Glomerular visceral epithelial cell (primary cell): ENCODE data around the gene ERC2.

ENCODE experiments used
- DNase-seq: peaks from one replicate; pipeline ENCODE4 v3.0.0-alpha.2; 2016; ENCODE audit errors: extremely low spot score

Gene ERC2

DNA sequence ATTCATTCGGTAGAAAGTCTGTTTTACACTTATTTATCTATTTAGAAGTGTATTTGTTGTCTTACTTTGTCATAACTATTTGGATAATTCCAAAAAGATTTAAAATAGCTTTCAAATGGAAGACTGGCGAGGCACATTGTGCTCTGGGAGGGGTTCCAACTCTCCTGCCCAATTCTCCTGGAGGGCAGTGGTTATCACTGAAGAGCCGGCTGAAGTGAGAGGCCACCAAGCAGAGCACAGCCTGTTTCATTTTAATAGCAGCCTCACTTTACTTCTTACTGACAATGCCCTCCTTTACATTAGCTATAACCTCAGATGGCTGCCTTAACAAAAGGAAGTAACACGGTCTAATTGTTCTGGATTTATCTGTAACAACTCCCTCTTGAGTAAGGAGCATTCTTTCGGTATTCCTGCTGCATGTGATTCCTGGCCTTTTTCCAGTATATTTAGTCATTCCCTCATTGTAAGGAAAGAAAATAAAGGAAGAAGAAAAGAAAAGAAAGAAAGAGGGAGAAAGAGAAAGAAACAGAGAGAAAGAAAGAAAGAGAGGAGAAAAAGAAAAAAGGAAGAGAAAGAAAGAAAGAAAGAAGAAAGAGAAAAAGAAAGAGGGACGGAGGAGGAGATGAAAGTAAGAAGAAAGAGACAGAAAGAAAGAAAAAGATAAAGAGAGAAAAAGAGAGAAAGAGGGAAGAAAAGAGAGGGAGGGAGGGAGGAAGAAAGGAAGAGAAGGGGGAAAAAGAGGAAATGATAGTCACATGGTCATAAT is 641.4 kb downstream of the ERC2 start:
- no peak for DNase-seq

DNA sequence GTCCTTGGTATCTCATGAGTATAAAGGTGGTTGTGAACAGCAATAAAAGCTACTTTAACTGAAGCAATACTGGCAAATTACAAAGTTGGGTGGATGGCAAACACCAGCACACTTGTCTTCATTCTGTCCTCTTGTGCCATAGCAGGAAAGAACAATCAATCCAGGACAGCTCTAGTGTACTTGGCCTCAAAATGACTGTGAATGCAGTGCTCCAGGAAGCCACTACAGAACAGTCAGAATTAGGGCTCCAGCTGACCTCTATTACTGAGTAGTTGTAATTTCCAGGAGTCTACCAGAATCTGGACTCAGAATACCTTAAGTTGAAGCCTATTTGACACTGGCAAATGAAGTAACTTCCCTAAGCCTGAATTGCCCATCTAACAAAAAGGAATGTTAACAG is 642.2 kb downstream of the ERC2 start:
- no peak for DNase-seq

DNA sequence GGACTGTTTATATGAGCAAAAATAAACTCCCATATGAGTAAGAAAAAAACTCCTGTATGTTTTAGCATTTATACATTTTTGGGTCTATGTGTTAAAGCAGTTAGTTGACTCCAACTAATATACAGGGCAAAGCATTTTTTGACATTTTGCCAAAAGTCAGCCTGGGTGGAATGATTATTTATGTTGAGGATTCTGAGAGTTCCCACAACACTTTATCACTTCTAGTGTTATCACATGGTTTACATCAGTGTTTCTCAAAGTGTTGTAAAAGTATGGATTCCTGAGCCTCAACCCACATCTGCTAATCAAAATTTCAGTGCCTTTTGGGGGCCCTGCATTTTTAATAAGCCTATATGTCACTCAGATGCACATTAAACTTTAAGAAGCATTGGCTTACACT is 643.9 kb downstream of the ERC2 start:
- DNase-seq, result no peak

DNA sequence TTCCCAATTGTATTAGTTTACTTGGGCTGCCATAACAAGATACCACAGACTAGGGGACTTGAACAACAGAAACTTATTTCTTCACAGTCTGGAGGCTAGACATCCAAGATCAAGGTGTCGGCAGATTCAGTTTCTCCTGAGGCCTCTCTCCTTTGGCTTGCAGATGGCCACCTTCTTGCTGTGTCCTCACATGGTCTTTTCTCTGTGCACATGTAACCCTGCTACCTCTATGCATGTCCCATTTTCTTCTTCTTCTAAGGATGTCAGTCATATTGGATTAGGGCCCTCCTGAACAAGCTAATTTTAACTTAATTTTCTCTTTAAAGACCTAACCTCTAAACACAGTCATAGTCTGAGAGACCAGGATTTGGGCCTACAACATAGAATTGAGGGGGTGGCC is 644.4 kb downstream of the ERC2 start:
- DNase-seq, result no peak

DNA sequence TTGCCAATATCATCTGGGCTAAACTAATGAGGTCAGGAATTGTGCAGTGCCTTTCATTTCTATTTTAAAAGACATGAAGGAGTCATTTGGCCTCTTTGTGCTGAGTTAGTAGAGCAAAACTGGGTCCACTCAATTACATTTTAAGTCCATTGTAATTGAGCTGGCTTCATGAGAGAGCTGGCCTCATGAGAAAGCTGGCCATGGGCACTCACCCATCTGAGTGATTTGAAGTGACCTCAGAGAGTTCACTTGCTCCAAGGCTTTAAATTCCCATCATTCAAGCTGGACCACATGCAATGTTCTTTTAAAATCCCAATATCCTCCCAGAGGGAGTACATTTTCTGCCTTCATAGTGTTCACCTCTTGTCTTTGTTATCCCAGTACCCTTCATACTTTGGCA is 645.3 kb downstream of the ERC2 start:
- DNase-seq, result no peak

DNA sequence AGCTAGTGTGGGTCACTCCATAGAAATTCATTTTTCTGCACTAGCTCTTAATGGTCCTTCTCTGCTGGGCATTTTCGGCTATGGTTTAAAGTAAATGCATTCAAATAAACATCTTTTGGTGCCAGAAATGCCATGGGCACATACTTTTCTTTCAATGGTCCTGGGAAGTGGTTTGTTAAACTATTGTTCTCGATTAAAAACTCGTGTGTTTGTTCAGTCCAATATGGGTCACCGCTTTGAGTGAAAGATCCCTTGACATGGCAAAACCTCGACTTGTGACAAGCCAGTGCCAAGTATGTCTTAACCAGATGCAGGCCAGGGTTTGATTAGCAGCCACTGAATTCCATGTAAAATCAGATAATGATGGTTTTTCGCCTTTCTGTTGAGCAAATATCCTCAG is 649.3 kb downstream of the ERC2 start:
- DNase-seq, result no peak

DNA sequence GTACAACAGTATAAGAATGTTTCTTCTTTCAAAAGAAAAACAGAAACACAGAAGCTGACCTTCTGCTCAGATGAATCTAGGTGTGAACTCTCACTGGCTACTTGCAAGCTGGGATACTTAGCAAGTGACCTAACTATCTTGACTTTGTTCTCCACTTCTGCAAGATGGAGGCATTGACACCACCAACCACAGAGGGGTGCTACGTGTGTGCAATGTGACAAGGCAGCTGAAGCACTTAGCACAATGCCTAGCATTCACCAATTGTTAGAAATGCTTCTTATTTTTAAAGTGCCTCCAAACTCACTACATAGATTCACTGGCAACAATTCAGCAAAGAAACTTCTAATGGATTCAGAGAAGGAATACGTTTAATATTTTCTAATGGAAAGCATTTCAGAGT is 649.8 kb downstream of the ERC2 start:
- no peak for DNase-seq

DNA sequence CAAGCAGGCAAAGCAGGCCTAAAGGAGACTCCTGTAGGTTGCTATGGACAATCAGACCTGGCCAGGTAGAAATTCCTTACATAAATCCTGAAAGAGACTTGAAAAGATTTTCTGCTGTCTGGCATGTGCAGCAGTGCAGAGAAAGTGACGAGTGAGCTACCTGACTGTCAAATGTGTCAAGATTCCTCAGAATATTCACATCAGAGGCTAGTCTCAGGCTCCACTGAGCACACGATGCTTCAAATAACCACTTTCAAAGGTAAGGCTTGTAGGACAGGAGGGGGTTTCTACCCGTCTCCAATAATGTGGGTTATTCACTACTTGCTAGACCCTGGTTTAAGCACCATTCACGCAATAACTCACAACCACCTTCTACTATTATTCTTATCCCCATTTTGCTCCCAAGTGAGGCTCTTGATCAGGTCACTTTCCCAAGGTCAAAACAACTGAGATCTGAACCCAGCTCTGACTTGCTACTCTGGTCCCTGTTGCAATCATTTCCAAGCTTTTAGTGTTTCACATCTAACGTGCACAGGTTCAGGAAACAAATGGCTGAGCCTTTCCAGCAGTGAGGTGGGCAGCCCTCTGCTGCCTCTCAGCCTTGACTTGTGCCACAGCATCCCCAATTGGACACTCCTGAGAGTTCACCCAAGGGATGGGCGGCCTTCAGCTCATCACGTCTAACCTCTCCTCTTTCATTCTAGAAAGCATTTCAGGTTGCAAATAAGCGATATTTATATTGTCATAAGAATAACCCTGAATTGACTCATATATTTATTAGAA is 651.3 kb downstream of the ERC2 start:
- no peak for DNase-seq

DNA sequence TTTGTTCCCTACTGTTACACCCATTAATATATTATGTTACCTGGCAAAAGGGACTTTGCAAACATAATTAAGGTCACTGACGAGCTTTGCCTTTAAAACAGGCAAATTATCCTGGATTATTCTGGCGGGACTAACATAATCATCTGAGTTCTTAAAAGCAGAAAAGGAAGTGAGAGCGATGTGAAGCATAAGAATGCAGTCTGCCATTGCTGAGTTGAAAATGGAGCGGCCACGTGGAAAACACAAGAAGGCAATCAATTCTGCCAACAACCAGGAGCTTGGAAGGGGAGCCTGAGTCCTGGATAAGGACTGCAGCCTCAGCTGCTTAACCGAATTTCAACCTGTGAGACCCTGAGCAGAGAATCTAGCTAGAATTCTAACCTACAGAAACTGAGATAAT is 653.0 kb downstream of the ERC2 start:
- DNase-seq, result no peak

DNA sequence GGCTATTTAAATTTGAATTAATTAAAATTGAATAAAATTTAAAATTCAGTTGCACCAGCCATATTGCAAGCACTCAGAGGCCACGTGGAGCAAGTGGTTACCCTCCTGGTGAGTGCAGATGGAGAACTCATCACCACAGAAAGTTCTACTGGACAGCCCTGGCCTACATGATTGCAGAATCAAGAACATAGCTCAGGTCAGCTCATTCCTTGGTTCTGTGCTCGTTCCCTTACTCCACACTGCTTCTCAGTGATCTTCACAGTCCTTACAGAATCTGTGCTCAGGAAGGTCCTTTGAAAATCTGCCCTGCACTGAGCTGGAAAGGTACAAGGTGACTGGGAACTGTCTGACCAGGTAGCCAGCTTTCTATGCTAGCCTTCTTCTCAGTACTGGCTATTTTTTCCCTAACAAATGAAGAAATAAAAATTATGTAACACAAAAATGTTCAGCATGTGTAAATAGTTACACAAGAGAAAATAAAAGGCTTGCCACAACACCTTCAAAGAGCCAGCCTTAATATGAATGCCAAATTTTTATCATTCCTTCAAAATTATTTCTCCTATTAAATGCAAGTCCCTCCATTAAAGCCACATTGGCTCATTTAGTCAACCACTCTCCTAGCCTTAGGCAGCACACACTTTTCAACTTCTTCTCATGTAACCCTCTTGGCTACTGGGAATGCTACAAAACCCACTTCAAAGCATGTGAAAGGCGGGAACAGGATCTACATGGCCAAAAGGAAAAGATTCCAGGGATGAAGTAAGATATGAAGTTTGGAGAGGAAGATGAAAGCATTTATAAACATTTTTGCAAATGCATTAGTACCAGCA is 654.8 kb downstream of the ERC2 start:
- no peak for DNase-seq

DNA sequence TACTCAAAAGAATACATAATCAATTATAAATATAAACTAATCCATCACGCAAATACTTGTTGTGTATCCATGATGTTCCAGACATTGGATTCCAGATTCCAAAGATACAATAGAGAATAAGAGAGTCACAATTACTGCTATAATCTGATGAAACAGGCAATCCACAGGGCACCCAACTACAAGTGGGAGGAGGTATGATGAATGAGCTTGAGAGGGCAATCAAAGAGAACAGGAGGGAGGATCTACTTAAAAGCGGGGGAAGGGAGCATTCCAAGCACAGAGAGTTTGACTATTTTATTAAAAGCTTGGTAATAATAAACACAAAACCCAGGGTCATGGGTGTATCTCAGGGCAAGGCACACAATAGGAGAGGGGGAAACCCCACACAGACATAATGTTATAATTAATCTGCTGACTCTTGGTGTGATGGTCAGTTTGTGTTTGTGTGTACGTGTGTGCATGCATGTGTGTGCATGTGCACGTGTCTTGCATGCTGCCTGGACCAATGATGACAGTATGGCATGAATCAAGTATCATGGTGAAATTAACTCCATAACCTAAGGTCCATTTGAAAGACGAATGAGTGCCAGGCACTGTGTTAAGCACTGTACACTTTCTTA is 655.8 kb downstream of the ERC2 start:
- DNase-seq, result no peak

DNA sequence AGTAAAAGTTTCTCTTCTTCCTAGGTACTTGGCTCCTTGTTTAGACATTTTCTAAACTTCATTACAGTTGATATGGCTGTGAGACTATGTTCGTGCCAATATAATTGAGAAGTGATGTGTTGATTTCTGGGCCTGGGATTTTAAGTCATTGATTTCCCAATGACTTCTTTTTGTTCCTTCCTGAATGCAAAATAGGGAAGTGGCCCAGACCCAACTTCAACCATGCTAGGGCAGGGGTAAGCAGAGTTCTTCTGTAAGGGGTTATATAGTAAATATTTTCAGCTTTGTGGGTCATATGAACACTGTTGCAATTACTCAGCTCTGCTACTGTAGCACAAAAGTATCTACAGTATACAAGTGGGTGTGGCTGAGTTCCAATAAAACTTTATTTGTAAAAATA is 661.1 kb downstream of the ERC2 start:
- no peak for DNase-seq

DNA sequence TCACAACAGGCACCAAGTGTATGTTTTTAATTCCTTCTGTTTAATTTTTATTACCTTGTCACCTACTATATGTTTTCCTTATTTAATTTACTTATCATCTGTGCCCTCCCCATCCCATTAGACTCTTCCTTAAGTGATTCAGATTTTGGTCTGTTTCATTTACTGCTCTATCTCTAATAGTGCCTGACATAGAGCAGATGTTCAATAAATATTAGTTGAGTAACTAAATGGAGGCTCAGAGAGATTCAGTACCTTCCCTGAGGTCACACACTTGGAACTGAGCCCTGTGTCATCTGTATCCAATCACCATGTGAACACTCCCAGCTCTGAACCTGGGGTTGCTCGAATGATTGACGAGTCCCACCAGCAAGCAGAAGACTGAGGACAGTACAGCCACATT is 663.1 kb downstream of the ERC2 start:
- DNase-seq, result no peak

DNA sequence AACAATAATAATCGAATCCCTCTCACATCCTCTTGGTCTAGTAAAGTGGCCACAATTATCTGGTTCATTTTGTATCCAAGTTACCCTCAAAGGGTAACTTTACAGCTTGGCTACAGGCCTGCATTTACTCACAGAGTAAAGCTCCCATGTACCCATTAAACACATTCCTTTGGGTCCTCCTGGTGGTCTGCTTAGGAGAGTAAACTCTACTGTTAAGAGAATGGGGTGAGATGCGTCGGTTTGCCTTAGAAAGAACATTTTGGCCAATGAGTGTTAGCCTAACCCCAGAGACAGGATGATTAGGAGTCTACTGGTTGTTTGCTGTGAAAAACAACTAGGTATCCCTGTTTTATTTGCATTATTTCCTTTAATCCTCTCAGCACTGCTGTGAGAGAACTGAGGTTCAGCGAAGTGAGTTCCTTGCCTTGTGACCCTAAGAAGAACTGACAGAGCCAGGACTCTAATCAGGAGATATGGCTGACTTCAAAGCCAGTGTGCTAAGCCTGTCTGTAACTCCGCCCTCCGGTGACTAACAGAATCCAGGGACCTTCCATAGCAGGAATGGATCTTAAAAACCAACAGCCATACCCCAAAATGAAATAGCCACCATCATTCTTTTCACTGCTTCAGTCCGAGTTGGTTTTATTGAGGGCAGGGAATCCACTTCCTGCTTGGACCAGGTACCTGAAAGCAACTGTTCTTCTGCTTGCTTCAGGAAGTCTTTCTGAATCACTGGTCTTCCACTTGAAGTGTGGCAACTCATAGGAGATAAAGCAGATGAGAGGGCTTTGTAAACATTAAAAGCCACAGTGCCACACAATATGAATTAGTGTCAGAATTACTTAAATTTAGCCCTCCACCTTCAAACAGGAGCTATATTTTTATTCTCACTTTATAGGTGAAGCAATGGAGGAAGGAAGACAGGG is 663.8 kb downstream of the ERC2 start:
- DNase-seq, result no peak

DNA sequence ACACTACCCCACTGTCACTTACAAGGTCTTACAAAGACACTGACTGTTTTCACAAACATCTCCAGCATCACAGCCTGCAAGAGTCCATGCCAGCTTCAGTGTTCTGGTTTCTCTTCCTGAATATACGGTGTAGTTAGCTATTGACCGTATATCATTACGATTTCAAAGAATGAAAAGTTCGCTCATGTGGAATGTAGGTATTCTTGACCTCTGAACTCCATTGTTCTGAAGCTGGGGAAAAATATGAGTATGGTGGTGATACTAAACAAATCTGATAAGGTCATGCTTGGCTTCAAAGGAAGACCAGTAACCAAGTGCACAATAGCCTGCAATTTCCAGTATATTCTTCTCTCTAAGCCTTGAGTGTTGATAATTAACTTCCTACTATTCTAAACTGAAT is 665.5 kb downstream of the ERC2 start:
- DNase-seq, result no peak

DNA sequence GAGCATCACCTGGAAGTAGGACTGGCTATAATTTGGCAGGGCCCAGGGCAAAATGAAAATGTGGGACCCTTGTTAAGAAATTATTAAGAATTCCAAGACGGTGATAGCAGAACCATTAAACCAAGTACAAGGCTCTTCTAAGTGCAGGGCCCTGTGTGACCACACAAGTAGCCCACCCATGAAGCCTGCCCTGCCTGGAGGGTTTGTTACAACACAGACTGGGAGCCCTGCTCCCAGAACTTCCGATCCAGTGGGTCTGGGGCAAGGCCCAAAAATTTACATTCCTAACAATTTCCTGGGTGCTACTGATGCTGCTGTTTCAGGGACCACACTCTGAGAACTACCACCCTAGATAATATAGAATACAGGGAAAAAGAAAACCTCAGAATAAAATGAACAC is 666.6 kb downstream of the ERC2 start:
- no peak for DNase-seq

DNA sequence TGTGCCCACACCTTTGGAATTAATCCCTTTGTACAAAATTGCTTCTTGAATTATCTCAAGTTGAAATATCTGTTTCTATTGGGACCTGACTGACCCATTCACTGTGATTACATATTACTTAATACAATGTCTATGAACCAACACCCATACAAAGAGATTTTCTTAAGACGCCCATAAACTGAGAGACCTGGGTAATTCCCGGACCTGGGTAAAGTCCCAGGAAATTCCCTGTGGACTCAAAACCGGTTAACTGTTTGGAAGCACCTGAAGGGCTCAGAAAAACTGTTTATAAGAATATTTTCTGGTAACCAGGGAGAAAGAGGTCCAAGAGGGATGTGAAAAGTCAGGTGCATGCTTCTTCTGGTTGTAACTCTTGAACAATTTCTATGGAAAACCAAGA is 667.2 kb downstream of the ERC2 start:
- DNase-seq, result no peak

DNA sequence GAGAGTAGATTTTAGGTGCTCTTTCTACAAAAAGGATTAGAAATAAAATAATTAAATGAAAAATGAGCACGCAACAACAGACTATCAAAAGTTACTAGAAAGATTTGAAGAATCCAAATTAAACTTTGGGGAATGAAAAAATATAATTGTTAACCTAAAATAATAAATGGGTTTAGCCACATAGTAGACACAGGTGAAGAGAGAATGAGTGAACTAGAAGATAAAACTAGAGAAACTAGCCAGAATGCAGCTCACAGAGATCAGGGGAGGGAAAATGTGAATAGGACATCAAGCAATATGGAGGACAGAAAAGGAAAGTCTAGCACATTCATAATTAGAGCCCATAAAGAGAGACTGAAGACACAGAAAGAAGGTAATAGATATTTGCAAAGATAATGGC is 670.5 kb downstream of the ERC2 start:
- no peak for DNase-seq

DNA sequence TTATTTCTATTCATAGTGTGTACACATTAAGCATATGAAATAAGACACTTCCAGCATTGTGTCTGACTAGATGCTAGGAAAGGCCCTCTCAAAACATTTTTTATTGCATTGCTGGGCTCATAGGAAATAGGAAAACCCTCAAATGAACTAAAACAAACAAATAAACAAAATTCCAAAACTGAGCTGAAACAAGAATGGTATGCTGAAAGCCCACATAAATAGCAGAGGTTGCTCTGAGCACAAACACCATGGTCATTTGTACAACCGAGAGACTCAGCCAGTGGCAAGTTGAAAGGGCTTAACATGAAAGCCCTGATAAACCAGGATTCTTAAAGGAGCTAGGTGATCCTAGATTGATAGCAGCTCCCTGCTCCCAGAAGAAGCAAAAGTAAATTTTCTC is 671.2 kb downstream of the ERC2 start:
- no peak for DNase-seq

DNA sequence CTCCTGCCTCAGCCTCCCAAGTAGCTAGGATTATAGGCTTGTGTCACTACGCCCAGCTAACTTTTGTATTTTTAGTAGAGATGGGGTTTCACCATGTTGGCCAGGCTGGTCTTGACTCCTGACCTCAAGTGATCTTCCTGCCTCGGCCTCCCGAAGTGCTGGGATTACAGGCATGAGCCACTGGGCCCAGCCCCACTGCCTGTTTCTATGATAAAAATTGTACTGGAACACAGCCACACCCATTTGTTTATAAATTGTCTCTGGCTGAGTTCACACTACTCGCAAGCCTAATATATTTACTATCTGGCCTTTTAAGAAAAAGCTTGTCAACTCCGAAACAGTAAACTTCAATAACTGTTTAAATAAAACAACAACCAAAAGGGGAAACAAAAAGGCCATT is 671.7 kb downstream of the ERC2 start:
- no peak for DNase-seq

DNA sequence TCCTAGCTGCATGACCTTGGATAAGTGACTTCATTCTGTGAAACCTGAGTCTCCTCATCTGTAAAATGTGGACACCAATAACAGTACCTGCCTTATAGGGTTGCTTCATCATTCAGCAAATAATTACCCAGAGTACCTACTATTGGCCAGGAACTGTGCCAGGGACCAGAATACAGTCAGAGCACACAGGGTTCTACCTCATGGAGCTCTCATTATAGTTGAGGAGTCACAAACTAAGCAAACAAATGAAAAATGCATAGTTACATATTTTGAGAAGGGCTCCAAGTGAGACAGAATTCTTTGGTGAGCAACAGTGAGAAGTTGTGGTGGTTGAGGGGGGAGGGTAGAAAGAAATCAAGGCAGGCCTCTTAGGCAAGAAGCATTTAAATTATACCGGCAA is 672.5 kb downstream of the ERC2 start:
- no peak for DNase-seq
